Muscle of arm (tissue), 14 donors: ENCODE results near the gene SLAIN1. TPM values are rescaled to one million over a fixed set of nuclear protein-coding genes. Genes with fewer than 3 reads are reported as not detected.
"Not testable (repeated sequence)": the region's sequence is repeated elsewhere in the genome, so short reads cannot be mapped to it uniquely, and the experiment has no call there.

Experiments
- DNase-seq: peaks from one replicate; pipeline ENCODE4 v3.0.0-alpha.2; 2013
- long read RNA-seq, 11 donors: transcript quantifications; one replicate each; lab custom pipeline, GENCODE V29; 2026
- polyA plus RNA-seq, 12 donors: library from polyadenylated mRNA; unstranded; fragments of 120-200 nt; gene quantifications; one replicate each; pipeline ENCODE4 v1.2.1, GENCODE V29; 2013; ENCODE audit not compliant: insufficient read length in 12 of 12

Gene SLAIN1
- 1 to 10 TPM in 10 of 12 donors, not detected in 2; 4.6 to 7.0 (median 6.4) TPM for polyA plus RNA-seq
- long read RNA-seq, donor 1: 0 reads
- long read RNA-seq, donor 2, partial matches to known transcripts: 0 of 3 reads
- long read RNA-seq, donor 2, other reads (novel, unspliced or antisense): 0 of 3 reads
- long read RNA-seq, donor 3: 0 reads
- long read RNA-seq, donor 4: 0 reads
- long read RNA-seq, donor 5, partial matches to known transcripts: 0 of 2 reads
- long read RNA-seq, donor 5, other reads (novel, unspliced or antisense): 0 of 2 reads
- long read RNA-seq, donor 6, partial matches to known transcripts: 0 of 4 reads
- long read RNA-seq, donor 6, other reads (novel, unspliced or antisense): 0 of 4 reads
- long read RNA-seq, donor 7: 0 reads
- long read RNA-seq, donor 8, partial matches to known transcripts: 0 of 2 reads
- long read RNA-seq, donor 8, other reads (novel, unspliced or antisense): 0 of 2 reads
- long read RNA-seq, donor 9: 0 reads
- long read RNA-seq, donor 10, partial matches to known transcripts: 0 of 3 reads
- long read RNA-seq, donor 10, other reads (novel, unspliced or antisense): 0 of 3 reads
- long read RNA-seq, donor 11, partial matches to known transcripts: 0 of 1 reads
- long read RNA-seq, donor 11, other reads (novel, unspliced or antisense): 0 of 1 reads

DNA sequence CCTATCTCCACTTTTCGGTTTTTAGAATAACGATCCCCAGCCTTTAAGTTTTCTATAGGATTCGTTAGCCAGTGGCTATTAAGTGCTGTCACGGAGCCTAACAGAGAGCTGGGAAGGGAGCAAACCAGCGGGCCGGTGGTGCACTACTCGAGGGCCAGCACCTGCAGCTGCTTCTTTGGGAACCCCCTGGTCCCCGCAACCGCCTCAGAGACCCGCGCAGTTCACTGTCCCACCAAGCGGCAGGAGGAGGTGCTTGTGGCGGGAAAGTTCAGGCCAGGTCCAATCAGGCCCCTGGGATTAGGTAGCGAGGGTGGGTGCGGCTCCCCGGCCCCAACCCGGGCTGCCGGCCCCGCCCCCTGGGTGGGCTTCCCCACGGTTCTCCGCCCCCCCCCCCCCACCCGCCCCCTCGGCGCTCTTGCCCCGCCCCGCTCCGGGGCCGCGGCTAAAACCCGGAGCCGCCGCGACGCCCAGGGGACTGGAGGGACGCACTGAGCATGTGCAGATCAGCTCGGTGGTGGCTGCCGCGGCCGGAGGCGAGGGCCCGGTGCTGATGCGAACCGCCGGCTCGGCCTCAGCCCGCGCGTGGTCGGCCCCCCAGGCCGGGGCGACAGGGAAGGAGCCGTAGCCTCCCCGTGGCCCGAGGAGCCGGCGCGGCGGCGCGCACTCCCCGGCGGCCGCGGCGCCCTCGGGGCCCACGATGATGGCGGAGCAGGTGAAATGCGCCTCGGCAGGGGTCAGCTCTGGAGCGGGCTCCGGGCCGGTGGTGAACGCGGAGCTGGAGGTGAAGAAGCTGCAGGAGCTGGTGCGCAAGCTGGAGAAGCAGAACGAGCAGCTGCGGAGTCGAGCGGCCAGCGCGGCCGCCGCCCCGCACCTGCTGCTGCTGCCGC, at the start of gene SLAIN1:
Gene SLAIN1 (plus strand): TSS at position 471 of the 887 bp plus-strand sequence. CDS start 227 bp downstream, at position 698.
- no peak for DNase-seq

DNA sequence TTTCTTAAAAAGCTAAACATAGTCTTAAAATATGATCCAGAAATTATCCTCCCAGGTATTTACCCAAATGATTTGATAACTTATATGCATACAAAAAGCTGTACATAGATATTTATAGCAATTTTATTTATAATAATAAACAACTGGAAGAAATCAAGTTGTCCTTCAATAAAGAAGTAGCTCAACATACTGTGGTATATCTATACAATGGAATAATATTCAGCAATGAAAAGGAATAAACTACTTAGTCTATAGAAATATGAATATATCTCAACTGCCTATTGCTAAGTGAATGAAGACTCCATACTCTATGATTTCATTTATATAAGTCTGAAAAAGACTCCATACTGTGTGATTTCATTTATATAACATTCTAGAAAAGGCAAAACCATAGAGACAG, 47.1 kb upstream of the SLAIN1 start:
- DNase-seq: no peak

DNA sequence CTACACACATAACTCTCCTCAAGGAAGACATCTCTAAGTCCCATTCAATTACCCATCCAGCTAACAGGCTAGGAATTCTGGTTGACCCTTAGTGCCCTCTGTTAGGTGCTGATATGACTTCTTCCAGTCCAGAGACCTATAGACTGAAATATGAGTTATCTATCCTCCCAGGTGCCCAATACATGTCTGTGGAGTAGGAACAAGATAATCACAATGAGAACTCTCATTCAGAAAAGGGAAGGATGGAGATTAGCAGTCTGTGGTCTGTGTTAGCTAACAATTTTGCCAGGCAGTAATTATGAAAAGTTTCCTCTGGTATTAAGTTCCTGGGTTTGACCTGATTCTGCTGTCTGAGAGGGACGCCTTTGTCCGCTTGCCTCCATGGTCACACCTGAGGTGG, 44.2 kb upstream of the SLAIN1 start:
- no peak for DNase-seq

DNA sequence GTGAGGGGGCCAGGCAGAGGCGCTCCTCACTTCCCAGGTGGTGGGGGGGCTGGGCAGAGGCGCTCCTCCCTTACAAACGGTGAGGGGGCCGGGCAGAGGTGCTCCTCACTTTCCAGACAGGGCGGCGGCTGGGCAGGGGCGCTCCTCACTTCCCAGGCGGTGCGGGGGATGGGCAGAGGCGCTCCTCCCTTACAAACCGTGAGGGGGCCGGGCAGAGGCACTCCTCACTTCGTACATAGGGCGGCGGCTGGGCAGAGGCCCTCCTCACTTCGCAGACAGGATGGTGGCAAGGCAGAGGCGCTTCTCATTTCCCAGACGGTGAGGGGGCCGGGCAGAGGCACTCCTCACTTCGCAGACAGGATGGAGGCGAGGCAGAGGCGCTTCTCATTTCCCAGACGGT, 37.5 kb upstream of the SLAIN1 start:
- DNase-seq: not testable (repeated sequence)

DNA sequence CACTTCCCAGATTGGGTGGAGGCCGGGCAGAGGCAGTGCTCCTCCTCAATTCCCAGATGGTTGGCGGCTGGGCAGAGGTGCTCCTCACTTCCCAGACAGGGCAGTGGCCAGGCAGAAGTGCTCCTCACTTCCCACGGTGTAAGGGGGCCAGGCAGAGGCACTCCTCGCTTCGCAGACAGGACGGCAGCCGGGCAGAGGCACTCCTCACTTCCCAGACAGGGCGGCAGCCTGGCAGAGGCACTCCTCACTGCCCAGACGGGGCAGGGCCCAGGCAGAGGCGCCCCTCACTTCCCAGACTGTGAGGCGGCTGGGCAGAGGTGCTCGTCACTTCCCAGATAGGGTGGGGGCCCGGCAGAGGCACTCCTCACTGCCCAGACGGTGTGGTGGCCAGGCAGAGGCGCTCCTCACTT, 36.6 kb upstream of the SLAIN1 start:
- no peak for DNase-seq

DNA sequence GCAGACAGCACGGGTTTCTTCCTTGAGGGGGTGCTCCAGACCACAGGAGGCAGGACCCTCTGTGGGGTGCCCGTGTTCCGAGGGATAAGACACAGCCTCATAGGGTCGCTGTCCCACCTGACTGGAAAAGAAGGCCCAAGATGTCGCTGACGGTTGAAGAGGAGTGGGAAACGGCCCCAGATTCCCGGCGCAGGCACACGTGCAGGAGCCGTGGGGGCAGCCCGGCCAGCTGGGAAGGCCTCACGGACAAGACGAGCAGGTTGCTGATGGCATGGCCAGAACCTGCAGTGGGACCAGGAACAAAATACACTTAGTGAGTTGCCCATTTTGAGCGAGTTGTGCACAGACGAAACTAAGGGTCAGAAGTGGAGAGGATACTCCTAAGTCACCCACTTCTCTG, 35.2 kb upstream of the SLAIN1 start:
- not testable (repeated sequence) for DNase-seq

DNA sequence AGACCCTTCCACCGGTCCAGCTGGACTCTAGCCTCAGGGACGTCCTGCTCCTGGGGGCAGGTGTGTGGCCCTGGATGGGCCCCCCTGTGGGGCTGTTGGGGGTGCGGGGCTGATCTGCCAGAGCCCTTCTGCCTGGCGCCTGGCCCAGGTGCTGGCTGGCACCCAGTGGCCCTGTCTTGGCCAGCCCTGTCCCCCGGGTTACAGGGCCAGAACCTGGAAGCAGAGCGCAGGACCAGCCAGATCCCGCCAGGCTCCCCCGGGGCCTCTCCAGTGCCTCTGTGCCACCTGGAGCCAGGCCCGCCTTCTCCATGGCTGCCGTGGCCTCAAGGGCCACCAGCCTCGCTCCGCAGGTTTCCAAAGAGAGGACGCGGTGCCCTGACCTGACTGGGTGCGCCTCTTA, 34.7 kb upstream of the SLAIN1 start:
- not testable (repeated sequence) for DNase-seq

DNA sequence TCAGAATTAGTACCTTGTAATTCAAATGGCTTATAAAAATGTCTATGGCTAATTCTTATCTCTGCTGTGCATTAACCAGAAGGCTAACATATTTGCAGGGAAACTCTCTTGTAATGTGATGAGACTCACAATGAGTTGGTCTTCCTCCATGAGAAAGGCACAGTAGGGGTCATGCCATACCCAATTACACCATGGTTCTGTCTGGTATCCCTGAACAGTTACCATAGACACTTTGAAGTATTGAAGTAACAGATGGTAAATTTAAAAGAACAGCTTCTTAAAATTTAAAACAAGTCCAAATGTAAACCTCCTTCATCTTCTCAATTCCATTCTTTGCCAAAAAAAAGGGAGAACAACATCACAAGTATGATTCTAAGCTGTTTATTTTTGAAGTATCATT, 22.6 kb upstream of the SLAIN1 start:
- DNase-seq: no peak

DNA sequence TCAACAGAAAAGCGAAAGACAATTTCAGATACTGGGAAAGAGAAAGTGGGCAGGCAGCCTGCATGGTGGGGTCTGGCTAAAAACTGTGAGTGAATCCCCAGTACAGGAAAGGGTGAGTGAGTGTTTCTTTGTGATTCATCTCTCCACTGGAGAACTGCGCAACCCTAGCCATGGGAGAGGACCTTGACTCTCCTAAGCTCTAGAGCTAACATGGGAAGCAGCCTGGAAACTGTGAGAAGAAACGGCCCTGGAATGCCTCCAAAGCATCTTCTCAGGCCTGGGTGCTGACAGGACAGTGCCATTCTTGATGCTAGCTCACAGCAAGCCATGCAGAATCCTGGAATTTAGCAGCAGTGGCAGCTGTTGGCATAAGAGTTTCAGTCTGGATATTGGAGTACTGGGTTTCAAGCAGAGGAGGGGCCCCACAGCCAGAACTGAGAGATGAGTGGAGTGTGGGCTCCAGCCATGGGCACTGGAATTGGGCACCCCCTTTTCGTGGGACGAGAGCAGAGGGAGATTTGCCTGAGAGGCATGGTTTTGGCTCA, 18.7 kb upstream of the SLAIN1 start:
- DNase-seq: no peak

DNA sequence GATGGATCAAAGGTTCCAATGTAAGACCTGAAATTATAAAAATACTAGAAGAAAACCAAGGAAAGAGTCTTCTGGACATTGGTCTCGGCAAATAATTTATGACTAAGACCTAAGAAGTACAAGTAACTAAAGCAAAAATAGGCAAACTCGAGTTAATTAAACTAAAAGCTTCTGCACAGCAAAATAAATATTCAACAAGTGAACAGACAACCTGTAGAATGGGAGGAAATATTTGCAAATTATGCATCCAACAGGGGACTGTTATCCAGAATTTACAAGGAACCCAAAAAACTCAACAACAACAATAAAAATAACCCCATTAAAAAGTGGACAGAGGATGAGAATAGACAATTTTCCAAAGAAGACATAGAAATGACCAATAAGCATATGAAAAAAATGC, 9.7 kb upstream of the SLAIN1 start:
- DNase-seq: no peak

DNA sequence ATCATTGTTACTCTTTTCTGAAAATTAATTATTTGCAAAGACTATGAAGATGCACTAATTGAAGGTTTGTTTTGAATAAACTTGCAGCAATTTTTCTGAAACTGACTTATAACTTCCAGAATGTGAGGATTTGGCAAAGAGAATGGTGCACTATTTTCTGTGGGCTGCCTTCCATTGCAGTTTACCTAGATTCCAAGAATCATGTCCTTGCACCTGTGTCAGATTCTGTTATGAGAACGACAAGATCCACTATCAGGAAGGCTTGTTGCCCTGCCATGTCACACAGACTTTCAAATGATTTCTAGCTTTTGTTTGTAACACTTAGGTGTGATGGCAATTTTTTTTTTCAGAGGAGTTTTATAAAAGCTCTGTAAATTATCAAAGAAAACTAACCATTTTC, 5.6 kb upstream of the SLAIN1 start:
- DNase-seq: no peak

DNA sequence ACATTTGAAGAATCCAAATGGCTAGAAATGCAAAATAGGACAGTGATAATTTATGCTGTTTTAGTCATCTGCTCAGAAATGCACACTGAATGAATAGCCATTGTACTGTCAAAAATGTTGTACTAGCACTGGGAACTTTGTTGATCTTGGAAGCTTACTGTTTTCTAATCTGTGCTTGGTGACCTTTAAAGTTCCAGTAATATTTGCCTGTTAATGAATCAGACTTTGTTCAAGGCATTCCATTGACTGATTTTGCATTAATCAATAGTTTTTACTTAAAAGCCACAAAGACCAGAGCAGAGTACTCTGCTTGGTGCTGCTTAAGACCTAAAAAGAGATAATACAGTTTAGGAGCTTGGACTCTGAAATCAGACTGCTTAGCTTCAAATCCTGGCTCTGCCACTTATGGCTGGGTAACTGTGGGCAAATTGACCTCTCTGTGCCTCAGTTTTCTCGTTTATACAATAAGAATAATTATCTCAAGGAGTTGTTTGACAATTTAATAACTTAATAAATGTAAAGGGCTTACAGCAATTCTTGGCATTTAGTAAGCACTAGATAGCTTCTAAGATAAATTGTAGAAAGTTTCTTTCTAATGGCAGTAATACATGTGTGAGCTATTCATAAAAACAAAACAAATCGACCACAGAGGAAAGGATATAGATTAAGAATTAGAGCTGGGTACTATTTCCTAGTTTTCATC, 4.6 kb upstream of the SLAIN1 start:
- DNase-seq: no peak

DNA sequence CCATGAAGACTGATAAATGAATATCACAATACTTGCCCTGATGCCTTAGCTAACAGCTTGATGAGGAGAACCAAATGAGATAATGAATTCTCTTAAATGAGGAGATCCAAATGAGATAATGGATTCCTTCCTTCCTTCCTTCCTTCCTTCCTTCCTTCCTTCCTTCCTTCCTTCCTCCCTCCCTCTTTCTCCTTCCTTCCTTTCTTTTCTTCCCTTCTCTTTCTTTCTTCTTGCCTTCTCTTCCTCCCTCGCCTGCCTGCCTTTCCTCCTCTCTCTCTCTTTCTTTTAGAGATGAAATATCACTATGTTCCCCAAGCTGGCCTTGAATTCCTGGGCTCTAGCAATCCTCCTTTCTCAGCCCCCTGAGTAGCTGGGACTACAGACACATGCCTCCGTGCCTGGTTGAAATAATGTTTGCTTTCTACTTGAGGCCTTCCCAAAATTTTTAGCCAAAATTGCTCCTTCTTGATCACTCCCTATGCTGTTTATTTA, 4.0 kb upstream of the SLAIN1 start:
- no peak for DNase-seq

DNA sequence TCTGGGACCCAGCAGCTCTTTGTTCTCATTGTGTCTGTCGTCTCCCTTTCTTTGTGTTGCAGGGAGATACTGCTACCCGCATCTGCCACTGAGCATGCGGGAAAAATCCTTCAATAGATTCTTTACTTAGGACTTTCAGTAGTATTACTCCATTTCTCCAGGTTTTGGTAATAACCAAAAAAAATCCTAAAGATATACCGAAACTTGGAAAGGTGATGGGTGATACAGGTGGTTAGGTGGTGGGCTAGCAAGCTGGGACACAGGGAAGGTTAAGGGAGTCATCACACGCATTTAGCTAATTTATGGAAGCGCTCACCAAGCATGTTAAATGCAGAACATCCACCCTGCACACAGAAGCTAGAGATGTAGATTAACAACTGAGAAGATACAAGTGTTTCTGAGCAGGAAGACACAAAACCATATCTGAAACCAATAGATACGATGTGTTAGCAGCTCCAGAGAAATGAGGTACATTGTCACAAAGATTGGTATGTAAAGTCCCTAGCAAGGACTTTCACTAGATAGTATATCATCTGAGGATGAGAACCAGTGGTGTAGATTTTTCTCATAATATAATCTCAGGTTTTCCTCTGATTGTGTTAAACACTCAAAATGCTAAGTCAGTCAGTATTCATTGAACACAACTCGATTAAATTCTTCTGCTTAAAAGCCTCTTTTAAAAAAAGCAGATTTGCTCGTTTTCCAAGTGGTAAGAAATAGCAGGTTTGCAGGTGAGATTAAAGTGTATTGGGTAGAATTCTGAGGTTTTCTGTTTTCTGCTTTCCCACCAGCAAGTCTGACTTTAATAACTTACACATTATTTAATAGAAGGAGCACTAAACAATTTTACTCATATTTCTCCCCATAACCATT, 1.2 kb upstream of the SLAIN1 start:
- DNase-seq: no peak

DNA sequence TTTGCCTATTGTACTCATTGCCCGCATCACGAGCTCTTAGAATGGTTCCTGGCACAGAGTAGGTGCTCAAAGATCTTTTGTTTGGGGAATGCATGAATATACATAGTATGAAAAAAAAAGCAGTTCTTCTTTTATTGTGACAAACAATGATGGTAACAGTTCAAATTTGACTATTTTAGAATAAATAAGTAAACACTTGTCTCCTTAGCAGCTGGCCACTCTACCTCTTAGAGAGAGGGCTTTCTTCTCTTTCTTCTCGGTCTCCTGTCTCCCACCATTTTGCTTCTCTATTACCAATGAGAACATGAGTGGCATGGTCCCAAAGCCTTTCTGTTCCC, 639 bp upstream of the SLAIN1 start:
- no peak for DNase-seq

DNA sequence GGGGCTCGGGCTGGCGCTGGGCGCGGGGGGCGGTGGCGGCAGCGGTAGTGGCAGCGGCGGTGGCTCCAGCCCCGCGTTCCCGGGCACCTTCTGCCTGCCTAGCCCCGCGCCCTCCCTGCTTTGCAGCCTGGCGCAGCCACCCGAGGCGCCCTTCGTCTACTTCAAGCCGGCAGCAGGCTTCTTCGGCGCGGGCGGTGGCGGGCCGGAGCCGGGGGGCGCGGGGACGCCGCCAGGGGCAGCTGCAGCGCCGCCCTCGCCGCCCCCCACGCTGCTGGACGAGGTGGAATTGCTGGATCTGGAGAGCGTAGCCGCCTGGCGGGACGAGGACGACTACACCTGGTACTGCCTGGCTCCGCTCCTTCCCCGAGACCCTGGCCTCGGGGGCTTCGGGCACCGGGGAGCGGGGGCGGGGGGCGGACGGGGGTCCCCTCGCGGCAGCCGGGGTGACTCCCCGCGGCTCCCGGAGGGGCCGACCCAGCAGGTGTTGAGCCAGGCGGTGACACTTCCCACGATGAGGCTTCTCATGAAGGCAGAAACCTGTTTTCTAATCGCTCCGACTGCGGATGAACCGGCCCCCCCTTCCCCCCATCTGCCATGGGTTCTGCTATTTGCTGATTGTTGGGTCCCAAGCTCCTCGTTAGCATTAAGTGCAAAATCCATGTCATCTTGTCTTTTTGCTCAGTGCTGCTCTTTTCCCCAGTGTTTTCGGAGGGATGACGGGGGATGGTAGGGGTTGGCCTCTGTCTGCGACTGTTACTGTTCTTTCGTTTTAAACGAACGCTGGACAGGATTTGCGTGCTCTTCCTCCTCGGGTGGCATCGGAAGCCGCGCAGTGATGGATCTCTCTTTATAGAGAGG, 943 bp downstream of the SLAIN1 start:
- DNase-seq: no peak

DNA sequence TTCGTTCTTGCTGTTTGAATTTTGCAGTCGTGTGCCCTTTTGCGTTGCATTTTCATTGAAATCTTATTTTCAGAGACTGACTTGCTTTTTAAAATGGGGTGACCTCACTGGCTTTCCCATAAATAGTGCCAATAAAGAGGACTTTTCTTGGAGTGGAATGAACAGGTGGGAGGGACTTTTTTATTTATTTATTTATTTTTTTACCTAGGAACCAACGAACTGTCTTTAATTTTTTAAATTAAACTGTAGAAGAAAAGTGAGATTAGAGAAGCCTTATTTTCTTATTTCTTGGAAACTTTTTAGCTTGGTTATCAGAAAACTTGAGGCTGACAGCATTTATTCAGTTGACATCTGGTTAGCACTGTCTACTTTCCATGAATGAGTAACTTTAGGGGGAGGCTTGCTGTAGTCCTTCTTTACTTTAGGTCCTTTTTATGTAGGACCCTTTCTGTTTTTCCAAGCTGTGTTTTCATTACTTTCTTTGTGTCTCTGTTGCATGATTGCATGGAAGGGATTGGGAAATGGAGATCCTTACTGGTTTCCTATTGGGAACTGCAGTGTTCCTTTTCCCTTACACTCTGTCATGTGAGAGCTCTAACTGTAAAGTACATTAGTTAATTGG, 1.7 kb downstream of the SLAIN1 start:
- no peak for DNase-seq

DNA sequence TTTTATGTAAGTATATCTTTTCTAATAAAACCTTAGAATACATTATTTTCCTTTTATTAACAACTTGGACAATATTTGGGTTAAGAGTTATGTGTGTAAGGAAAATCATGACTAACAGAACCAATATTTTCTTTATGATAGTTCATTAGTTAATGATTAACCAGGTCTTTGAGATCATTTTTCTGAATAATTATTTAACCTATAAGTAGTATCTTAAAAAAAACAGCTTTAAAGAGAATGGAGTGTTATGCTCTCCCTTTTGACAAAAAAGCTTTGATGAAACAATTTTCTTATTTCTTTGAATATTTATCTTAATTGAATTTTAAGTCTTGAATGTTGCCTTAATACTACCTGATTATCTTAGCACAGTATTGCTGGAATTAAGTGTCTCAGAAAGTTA, 3.8 kb downstream of the SLAIN1 start:
- DNase-seq: no peak

DNA sequence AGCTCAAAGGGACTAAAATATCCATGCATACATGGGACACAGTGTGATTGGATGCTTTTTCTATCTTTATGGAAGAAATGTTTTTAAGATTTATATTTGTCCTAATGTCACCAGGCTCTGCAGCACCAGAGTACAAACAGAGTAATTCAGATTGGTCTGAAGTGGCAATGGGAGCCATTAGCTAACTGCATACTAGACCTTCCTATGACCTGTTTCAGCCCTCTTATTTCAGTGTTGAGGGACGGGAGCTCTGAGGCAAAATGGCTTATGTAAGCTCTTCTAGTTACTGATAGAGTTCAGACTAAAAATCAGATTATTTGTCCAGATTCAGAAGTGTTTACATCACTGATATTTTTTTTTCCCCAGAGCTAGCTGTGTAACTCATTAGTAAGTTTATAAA, 4.9 kb downstream of the SLAIN1 start:
- DNase-seq: no peak
